ENCODE data around the gene UNC5C.

UNC5C gene

DNA sequence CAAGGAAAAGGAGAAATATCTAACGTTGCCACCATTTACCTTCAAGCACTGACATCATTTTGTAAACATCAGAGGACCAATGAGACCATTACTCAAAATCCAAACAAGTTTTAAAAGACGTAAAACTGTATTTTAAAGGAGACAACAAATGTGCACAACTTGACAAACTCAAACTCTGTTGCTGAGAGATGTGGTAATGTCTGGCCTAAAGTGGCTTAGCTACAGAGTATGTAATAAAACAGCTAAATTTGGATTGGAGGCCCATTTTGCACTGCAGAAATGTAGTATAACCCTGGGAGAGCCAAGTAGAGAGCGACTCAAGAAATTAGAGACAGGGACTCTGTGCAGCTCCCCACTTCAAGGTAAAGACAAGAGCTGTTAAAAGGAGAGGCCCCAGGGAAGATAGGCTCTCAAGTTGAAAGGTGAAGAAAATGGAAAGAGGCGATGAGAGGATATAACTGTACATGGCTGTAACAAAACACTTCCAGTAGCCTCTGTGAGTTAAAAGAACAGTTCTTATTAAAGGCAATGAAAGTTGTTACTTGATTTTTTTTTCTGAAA is 20.3 kb downstream of the UNC5C start:
- in situ Hi-C loops (cut with MboI; ENCODE audit: low pct_unique_long_range_greater_than_20kb, low sequenced_read_pairs, unreplicated experiment): no loop called here
- no peak for TF ChIP-seq CTCF (IDR thresholded peaks at IDR 0.05; ENCODE audit: extremely low read depth, insufficient read depth, missing control alignments)
- no peak for DNase-seq (ENCODE audit: low spot score)

DNA sequence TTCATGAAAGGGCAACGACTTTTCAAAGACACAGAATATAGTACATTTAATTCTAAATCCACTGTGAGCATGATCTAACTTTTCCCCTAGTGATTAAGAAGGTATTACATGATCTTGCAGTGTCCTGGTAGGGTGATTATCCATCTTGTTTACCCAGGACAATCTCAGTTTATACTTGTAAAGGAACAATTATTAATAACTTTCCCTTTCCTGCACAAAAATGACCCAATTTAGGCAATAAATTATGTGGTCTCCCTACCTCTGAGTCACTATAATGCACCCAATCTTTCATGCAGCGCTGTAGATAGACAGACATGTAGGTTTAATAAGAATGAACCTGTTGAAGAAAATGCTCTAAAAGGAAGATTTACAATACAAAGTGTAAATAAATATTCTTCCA is 22.7 kb downstream of the UNC5C start:
- in situ Hi-C loops (cut with MboI; ENCODE audit: low pct_unique_long_range_greater_than_20kb, low sequenced_read_pairs, unreplicated experiment): no loop called here
- no peak for TF ChIP-seq CTCF (IDR thresholded peaks at IDR 0.05; ENCODE audit: extremely low read depth, insufficient read depth, missing control alignments)

GRCh38 chr4:95524729-95525128 is 24.0 kb downstream of the UNC5C start:
- no peak for DNase-seq (ENCODE audit: low spot score)
- in situ Hi-C loops (cut with MboI; ENCODE audit: low pct_unique_long_range_greater_than_20kb, low sequenced_read_pairs, unreplicated experiment): no loop called here
- TF ChIP-seq CTCF (IDR thresholded peaks at IDR 0.05; ENCODE audit: extremely low read depth, insufficient read depth, missing control alignments): no peak

More for the DNA sequence above, 22.7 kb downstream of the UNC5C start:
- DNase-seq (ENCODE audit: low spot score): no peak

- in situ Hi-C loops (cut with MboI; ENCODE audit: low pct_unique_long_range_greater_than_20kb, low sequenced_read_pairs, unreplicated experiment): no loop called here
- DNase-seq (ENCODE audit: low spot score): no peak
- TF ChIP-seq CTCF (IDR thresholded peaks at IDR 0.05; ENCODE audit: extremely low read depth, insufficient read depth, missing control alignments): no peak
Measured at GRCh38 chr4:95524184-95524583, 24.6 kb downstream of the UNC5C start.

DNA sequence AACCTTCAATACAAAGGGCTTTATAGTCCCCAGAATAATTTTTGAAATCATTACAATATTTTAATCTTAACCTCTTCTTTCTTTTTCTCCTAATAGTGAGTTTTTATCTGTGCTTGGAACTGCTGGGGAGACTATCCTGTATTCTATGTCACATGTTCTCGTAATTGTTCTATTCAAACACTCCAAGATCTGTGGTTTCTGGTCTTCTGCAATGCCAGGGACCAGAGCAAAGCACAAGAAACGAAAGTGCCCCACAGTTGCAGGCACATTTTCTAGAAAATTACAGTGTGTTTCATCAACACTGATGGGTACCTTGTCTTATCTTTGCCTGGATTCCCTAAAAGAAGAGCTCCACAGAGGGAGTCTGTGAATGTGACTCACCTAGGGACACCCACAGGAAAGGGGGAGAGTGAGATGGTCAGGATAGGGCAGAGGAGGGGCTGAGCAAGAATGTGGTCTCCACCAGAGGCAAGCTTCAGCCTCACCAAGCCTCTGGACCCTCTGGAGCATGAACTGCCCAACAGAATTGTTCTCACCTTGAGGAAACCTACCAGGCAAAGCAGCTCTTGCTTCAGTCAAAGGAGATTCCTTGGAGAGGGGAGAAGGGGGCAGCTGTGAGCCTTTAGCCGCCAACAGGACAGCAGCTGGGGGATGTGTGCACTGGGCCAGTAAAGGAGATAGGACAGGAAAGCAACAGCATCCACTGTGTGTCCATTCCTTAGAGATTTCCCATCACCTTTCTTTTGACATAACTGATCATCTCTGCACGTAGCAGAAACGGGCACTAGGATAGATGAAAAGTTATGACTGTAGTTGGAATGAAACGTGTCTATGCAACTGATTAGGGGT is 25.9 kb downstream of the UNC5C start:
- in situ Hi-C loops (cut with MboI; ENCODE audit: low pct_unique_long_range_greater_than_20kb, low sequenced_read_pairs, unreplicated experiment): no loop called here
- no peak for TF ChIP-seq CTCF (IDR thresholded peaks at IDR 0.05; ENCODE audit: extremely low read depth, insufficient read depth, missing control alignments)
- DNase-seq (ENCODE audit: low spot score): no peak

DNA sequence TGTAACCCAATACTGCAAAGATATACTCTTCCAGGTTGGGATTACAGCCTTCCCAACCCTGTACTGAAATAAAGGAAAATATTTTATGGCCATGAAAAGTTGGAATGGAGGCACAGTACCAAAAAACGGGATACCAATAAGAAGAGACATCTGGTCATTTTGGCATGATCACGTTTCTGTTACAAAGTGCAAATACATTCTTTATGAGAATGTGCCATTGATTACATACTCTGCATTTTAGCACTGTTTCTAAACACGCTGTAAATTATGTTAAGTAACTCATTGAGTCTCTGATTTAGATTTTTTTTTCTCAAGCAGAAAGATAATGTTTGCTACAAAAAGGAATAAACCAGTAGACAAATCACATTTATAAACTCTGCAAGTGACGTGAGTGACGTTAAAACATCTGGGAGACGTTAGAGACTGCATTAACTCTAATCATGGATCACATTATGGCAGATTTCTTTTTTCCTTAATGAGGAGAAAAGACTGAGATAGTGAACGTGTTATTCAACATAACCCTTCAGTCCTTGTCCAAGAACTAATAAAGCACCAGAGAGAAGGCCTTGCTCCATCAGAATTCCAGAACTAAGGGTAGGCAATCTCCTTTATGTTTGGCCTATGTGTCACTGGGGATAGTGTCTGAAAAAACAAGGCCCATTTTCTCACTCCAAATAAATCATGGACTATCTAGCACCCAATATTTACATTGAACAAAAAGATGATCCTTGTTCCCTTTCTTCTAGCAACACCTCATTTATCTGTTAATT is 31.0 kb downstream of the UNC5C start:
- DNase-seq (ENCODE audit: low spot score): no peak
- no peak for TF ChIP-seq CTCF (IDR thresholded peaks at IDR 0.05; ENCODE audit: extremely low read depth, insufficient read depth, missing control alignments)
- in situ Hi-C loops (cut with MboI; ENCODE audit: low pct_unique_long_range_greater_than_20kb, low sequenced_read_pairs, unreplicated experiment): no loop called here

All from GM13977 (cell line).